Measurements from ENCODE around the gene INPP4B.
"Not testable (repeated sequence)": the region's sequence is repeated elsewhere in the genome, so short reads cannot be mapped to it uniquely, and the experiment has no call there.

INPP4B gene

DNA sequence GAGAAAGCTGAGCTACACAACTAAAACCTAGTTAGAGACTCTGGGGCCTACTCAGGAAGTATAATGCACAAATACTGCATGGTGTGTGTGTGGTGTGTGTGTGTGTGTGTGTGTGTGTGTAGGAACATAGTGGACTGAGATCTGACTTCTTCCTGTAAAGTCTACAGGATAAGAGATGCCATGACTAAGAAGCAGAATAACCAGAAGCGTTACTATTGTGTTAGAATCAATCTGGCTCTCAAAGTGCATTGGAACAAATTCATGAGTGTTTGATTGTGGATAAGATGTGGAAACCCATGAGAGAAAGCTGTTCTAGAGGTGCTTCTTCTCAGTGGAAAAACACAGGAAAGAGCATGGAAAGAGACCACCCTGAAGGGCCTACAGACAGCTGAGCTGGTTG lies 302.1 kb downstream of the INPP4B start:
- no peak for DNase-seq (ENCODE audit: low spot score)

DNA sequence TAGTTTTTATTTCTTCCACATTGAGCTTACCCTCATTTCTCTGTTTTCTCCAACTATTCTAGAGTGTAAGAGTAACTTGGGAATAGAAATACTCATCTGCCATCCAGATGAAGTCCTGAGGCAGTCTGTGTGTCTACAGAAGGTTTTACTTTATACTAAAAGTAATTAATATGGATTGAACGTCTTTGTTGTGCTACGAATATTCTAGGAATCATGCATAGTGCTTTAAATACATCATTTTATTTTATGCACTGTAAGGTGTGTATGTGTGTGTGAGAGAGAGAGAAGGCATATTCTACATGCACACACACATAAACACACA lies 305.7 kb downstream of the INPP4B start:
- DNase-seq (ENCODE audit: low spot score) = no peak

DNA sequence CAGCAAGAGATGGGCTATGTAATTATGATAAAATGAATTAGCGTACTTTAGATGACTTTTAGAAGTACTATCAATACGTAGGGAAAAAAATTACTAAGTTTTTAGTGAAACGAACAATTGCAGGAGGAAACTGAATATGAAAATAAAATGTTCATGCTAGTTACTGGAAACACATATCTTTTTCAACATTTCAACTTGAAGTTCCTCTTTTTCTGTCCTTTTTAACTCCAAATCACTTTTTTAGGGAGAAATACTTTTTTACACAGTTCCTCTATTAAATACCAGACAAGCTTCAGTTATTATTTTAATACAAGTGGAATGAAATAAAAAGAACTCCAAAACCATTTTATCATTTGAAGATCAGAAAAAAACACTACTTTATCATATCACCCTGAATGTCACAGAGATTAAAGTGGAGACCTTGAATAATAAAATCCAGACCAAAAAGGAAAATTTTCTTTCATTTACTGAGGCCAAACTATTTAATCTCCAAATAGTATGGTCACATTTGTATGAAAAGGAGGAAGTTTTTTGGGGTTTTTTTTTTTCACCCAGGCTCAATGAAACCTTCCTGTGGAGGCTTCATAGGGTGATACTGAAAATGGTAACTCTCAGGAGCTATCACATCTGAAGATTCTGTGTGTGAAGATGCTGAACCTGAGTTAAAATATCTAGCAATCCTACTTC lies 306.2 kb downstream of the INPP4B start:
- DNase-seq (ENCODE audit: low spot score) = no peak

DNA sequence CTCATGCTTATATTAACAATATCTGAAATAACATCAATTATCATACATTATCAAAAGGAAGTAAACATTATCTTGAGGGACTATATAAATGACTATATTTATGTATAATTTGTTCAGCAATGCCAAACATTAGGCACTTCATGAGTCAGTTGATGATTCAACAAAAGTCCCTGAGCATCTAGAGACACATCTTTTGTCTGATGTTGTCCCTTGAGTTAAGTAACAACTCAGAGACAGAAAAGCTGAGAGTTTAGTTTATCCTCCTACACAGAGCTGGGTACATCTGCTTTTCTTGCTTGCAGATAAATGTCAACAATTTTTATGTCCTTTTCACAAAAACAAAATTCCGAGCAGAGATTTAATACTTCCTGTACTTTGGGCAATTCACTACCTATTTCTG lies 311.1 kb downstream of the INPP4B start:
- no peak for DNase-seq (ENCODE audit: low spot score)

DNA sequence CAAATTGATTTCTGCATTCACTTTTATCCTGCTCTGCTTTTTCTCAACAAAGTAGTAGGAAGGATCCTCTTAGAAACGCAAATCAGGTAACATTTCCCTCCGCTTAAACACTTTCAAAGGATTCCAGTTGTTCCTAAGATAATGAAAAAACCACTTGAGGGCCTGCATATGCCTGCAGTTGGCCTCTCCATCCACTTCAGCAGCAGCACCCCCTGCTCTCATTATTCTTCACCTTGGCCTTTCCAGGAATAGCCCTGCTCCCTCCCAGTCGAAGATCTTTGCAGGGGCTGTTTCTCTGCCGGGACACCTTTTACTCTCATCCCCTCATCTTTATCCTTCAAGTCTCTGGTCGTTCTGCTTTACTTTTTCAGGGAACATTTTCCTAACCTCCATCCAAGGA lies 314.0 kb downstream of the INPP4B start:
- no peak for DNase-seq (ENCODE audit: low spot score)

DNA sequence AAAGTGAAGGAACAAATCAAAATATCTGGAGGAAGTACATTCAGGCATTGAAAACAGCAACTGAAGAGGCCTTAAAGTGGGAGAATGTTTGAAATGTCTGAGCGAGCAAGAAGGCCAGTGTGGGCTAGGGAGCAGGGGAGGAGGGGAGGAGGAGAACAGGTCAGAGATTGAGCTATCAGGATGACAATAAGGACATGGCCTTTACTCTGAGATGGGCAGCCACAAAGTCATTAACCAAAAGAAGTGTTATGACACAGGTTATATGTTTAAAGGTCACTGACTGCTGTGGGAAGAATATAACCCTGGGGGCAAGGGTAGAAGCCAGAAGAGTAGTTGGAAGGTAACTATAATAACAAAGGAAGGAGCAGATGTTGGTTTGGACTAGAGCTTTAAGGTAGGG lies 315.4 kb downstream of the INPP4B start:
- DNase-seq (ENCODE audit: low spot score) = no peak

DNA sequence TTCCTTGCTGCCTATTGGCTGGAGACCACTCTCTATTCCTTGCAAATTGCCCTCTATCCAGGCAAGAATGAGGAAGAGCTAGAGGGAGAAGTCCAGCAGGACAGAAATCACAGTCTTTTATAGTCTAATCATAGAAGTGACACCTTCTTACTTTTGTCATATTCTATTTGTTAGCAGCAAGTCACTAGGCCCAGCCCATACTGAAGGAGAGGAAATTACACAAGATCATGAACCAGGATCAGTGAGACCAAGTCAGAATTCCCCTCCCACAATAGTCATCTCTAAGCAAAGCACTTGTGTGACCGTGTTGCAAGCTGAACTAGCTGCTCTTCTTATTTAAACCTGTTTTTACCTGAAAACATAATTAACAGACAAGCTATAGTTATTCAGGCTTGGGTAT lies 317.7 kb downstream of the INPP4B start:
- no peak for DNase-seq (ENCODE audit: low spot score)

DNA sequence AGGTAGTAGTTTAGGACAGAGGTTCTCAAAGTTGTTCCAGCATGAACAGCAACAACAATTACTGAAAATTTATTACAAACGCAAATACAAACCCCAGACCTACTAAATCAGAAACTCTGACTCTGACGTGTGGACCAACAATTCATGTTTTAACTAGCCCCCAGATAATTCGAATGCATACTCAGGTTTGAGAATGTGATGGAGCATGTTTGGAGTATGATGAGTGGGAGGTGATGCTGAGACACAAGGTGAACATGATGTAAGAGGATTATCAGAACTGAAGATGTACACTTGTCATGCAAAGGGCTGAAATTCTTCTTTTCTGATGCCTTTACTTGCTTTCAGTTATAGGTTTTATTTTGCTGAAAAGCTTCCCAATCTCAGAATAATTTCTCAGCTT lies 323.0 kb downstream of the INPP4B start:
- no peak for DNase-seq (ENCODE audit: low spot score)

DNA sequence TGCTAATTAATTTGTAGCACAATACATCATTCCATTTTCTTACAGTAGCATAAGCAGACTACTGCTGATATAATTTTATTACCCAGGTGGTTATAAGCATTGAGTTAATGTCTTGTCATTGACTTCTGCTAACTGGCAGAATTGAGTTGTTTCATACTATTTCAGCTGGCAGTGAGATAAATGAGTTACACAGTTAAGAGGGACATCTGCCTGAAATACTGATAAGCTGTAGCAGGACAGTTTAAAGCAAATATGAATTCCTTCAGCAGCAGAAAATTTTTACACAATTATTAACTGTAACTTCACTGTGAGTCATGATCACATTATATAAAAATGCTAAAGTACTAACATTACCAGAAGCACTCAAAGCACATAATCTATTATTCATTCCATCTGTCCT lies 326.8 kb downstream of the INPP4B start:
- no peak for DNase-seq (ENCODE audit: low spot score)

DNA sequence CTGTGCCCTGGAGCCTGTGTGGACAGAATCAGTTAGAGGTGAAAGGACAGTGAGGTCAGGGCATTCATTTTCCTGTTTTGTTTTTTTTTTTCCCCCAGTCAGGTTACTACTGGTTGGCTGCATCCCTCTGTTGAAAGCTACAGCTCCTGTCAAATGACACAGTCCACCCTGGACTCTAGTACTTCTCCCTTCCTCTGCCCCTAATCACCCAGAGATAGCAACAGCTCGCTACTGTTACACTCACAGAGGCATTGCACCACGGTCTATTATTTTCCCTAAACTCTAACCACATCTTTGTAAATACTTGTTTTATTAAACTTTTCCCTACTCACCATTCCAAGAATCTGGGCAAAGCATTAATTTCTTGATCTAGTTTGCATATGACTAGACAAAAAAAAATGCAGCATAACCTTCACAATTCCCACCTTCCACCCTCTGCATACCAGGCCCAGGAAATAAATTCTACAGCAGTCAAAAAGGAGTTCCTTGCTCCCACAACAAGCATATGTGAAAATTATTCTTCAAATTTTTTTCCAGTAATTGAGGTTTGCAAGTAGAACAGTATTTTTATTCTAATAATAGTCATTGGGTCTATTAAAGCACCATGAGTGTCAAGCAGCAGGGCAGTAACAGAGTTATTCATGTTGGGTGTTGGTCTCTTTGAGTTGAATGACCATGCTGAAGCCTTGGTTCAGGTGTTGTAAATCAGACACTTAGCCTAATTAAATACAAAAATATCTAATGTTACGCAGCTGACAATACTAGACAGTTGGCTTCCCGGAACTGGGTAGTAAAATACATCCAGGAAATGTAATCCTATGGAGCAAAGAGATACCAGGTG lies 329.2 kb downstream of the INPP4B start:
- no peak for DNase-seq (ENCODE audit: low spot score)

DNA sequence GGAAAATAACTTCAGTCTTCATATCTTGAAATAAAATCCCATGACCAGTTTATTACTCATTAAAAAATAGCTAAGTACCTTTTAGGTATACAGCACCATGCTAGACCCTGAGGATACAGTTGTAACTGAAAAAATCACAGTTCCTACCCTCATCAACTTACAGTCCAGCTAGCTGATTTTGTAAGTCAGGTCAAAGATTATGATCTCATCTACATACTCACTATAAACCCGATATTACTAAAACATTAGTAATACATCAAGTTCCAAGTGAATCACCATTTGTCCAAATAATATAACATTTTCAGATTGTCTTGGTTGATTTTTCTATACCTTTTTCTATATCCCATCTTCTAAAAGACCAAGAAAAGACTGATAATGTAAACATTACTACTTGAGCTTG lies 333.9 kb downstream of the INPP4B start:
- no peak for DNase-seq (ENCODE audit: low spot score)

DNA sequence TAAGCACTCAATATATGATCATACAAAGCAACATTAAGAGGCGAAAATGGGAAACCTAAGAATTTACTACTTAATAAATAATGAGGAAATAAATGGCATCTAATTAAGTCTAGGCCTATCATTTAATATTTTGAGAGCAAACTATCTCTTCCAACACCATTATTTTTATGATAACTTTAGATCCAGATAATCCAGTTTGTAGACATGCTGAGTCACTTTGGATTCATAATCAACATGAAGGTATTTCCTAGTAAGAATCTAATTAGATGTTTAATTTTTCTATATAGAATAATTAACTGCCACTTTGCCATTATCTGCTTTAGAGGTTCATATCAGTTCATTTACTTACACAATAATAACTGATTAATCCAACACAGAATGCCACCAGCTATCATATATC lies 336.2 kb downstream of the INPP4B start:
- no peak for DNase-seq (ENCODE audit: low spot score)

DNA sequence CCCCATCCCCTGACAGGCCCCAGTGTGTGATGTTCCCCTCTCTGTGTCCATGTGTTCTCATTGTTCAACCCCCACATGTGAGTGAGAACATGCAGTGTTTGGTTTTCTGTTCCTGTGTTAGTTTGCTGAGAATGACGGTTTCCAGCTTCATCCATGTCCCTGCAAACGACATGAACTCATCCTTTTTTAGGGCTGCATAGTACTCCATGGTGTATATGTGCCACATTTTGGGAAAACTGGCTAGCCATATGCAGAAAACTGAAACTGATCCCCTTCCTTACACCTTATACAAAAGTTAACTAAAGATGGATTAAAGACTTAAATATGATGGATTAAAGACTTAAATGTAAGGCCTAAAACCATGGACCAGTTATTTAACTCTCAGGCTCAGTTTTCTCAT lies 336.7 kb downstream of the INPP4B start:
- not testable (repeated sequence) for DNase-seq (ENCODE audit: low spot score)

DNA sequence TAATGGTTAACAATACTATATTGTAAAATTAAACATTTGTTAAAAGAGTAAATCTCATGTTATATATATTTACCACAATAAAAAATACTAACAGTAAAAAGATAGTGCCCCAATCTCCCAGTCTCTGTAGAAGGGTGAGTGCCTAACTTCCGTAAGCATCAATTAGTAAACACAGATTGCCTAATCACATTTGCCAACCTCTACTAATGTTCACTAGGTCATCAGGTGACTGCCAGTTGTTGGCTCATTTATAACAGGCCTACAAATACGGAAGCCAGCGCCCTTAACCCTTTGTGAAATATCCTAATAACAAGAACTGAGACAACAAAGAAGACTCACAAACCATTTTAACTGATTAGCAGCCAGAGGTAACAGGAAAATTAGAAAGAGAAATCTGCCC lies 345.1 kb downstream of the INPP4B start:
- no peak for DNase-seq (ENCODE audit: low spot score)

DNA sequence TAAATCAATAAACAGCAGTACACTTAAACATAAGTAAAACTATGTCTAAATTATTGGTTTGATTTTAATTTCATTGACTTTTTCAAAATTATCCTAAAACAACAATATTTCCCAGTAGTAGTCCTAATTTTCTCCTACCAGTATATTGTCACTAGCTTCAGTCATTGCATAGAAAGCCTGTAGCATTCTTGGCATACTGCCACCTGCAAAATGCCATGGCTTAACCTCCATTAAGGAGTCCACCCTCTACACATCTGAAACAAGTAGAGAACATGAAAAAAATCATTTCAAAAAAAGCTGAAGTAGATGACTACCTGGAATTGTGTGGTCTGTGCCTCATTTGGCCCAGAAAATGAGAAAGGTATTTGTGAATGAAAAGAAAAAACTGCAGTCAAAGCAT lies 348.5 kb downstream of the INPP4B start:
- no peak for DNase-seq (ENCODE audit: low spot score)

DNA sequence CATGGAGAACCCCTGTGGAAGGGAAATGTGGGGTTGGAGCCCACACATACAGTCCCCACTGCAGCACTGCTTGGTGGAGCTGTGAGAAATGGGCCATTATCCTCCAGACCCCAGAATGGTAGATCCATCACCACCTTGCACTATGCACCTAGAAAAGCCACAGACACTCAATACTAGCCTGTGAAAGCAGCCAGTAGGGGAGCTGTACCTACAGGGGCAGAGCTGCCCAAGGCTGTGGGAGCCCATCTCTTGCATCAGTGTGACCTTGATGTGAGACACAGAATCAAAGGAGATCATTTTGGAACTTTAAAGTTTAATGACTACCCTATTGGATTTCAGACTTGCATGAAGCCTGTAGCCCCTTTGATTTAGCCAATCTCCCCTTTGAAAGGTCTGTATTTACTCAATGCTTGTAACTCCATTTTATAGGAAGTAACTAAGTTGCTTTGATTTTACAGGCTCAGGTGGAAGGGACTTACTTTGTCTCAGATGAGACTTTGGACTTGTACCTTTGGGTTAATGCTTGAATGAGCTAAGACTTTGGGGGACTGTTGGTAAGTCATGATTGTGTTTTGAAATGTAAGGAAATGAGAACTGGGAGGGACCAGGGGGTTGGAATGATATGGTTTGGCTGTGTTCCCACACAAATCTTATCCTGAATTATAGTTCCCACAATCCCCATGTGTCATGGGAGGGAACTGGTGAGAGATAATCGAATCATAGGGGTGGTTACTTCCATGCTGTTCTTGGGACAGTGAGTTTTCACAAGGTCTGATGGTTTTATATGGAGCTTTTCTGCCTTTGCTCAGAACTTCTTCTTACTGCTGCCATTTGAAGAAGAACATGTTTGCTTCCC lies 352.6 kb downstream of the INPP4B start:
- no peak for DNase-seq (ENCODE audit: low spot score)

DNA sequence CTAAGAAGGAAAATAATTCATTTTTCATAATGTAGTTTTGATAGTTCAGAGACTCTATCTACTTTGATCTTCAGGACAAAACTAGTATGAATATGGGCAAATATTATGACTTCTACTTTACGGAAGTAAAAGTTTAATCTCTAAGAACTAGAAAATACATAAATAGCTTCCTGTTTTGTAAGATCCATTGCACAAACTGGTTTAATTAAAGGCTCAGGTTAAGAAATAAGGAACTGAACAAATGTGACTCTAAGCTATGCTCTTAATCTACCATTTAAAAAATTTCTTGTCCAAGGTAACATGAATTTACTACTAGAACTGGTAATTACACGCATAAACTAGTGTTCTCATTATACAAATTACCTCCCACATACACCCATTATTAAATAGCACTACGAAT lies 360.6 kb downstream of the INPP4B start:
- DNase-seq (ENCODE audit: low spot score) = no peak

DNA sequence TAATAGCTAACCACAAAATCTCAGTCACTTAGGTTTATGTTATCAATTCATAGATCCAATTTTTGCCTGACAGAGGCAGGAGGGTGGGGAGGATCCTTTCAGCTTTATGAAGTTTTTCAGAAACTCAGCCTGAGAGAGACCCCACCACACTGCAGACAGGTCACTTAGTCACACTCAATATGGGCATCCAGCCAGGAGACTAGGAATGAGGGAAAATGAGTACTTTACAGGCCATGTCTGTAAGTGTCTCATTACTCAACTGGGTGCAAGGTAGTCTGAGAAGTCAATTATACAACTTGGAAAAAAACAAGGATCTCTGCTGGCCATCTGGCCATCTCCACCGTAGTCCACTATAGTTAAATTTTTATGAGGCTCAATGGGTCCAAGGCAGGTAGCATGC lies 365.9 kb downstream of the INPP4B start:
- no peak for DNase-seq (ENCODE audit: low spot score)

DNA sequence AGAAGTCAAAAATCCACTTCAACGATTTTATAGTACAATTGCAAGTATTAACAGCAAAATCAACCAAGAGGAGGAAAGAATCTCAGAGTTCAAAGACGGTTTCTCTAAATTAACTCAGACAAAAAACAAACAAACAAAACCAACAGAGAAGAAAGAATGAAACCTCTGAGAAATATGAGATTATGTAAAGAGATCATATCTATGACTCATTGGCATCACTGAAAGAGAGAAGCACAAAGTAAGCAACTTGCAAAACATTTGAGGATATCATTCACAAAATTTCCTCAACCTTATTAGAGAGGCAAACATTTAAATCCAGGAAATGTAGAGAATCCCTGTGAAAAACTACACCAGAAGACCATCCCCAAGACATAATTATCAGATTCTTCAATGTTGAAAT lies 370.4 kb downstream of the INPP4B start:
- DNase-seq (ENCODE audit: low spot score) = no peak

DNA sequence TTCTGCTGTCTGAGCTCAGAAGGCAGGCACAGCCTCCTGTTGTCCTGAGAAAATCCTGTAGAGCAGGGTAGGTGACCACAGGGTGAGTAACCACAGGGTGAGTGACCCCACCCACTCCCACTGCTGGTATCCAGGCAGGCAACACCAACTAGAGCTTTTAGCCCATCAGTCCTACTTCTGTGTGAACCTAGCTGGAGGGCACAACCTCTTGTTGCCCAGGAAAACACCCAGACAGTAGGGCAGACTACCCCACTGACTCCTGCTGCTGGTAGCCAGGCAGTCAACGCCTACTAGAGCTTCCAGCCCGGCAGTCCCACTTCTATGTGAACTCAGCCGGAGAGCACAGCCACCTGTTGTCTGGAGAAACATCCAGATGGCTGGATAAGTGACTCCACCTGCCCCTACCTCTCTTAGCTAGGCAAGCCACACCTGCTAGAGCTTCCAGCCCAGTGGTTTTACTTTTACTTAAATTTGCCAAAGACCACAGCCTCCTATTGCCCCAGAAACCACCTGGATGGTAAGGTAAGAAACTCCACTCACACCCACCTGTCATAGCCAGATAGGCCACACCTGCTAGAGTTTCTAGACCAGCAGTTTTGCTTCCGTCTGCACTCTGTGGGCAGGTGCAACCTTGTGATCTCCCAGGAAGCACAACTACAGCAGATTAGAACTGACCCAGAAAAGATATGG lies 371.6 kb downstream of the INPP4B start:
- DNase-seq (ENCODE audit: low spot score) = no peak

DNA sequence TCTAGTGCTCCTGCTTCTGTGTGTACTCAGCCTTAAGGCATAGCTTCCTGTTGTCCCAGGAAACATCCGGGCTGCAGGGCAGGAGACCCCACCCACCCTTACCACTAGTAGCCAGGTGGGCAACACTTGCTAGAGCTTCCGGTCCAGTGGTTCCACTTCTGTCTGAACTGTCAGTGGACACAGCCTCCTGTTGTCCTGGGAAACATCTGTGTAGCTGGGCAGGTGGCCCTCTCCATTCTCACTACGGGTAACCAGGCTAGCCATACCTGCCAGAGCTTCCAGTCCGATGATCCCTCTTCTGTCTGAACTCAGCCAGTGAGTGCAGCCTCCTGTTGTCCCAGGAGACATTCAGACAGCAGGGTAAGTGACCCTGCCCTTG lies 372.2 kb downstream of the INPP4B start:
- no peak for DNase-seq (ENCODE audit: low spot score)

DNA sequence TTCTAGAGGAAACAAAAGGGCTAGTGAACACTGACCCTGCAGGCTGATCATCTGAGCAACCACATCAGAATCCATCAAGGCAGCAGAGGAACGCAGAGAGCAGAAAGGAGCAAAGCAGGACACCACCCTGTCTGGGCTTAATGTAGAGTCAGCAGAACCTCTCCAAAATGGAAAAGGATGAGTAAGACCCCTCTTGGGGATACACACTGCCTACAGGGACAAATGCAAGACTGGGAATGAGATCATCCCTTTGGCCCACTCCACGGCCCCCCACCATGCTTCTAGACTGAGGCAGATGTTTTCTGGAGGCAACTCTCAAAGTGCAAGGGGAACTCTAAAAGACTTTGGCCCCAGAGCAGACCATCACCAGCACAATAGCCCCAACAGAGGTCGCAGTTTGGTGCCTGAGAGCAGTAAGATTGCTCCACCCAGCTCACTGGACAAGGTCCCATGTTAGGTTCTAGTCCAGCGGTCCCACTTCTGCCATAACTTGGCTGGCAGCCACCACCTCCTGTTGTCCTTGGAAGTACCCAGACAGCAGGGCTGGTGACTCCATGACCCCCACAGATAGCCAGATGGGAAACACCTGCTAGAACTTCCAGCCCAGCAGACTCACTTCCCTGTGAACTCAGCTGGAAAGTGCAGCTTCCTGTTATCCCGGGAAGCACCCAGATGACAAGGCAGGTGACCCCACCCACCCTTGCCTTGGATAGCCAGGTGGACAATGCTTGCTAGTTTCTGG lies 372.7 kb downstream of the INPP4B start:
- no peak for DNase-seq (ENCODE audit: low spot score)
